HepG2 (cell line): ENCODE measurements around the gene DPM1. TPM values are rescaled to one million over a fixed set of nuclear protein-coding genes. Genes with fewer than 3 reads are reported as not detected.

Experiments used
- E2F5 ChIP-seq: sonication (generic); formaldehyde crosslinking; conservative IDR thresholded peaks from 2 replicates; pipeline ENCODE4 v1.4.0; 2020; ENCODE audit warnings: missing genetic modification reagents
- KDM3A ChIP-seq: IDR thresholded peaks from 2 replicates; pipeline ENCODE4 v1.6.1; 2018; ENCODE audit warnings: low read depth, missing compliant biosample characterization
- MYC ChIP-seq: sonication (generic); formaldehyde crosslinking; IDR thresholded peaks from 2 replicates; pipeline ENCODE4 v1.9.0; 2021; ENCODE audit warnings: missing genetic modification reagents, borderline replicate concordance
- RAD21 ChIP-seq: fragments of 450-650 bp; formaldehyde crosslinking; IDR thresholded peaks from 2 replicates; pipeline ENCODE4 v1.5.0; 2020; ENCODE audit warnings: mild to moderate bottlenecking
- SP1 ChIP-seq, 2 experiments: fragments of 450-650 bp in 1 of 2; sonication (generic) in 1 of 2; formaldehyde crosslinking in 1 of 2; IDR thresholded peaks; 2 replicates each; pipeline versions ENCODE4 v1.4.0 to v1.6.1; 2016 to 2020; ENCODE audit warnings: missing genetic modification reagents in 1 of 2
- TRAFD1 ChIP-seq: sonication (generic); formaldehyde crosslinking; IDR thresholded peaks from 2 replicates; pipeline ENCODE4 v1.5.1; 2020; ENCODE audit warnings: missing genetic modification reagents, mild to moderate bottlenecking, borderline replicate concordance
- ZBTB43 ChIP-seq: sonication (generic); formaldehyde crosslinking; conservative IDR thresholded peaks from 2 replicates; pipeline ENCODE4 v1.4.0; 2020; ENCODE audit warnings: missing genetic modification reagents
- ZNF557 ChIP-seq: sonication (generic); formaldehyde crosslinking; IDR thresholded peaks from 2 replicates; pipeline ENCODE4 v1.4.0; 2020; ENCODE audit warnings: missing genetic modification reagents
- ZNF609 ChIP-seq: sonication (generic); formaldehyde crosslinking; IDR thresholded peaks from 2 replicates; pipeline ENCODE4 v1.4.0; 2020; ENCODE audit warnings: mild to moderate bottlenecking, missing genetic modification reagents, borderline replicate concordance
- ZNF615 ChIP-seq: sonication (generic); formaldehyde crosslinking; IDR thresholded peaks from 2 replicates; pipeline ENCODE4 v1.5.0; 2020; ENCODE audit warnings: mild to moderate bottlenecking, missing genetic modification reagents, borderline replicate concordance
- ZNF83 ChIP-seq: sonication (generic); formaldehyde crosslinking; IDR thresholded peaks from 2 replicates; pipeline ENCODE4 v1.4.0; 2020; ENCODE audit warnings: missing genetic modification reagents, mild to moderate bottlenecking, borderline replicate concordance
- polyA plus RNA-seq, 8 experiments: library from polyadenylated mRNA; depleted of rRNA in 3 of 8; stranded (reverse) in 7 of 8; unstranded in 1 of 8; fragments of >200 nt; fragmentation: Illumina TruSeq in 4 of 8; extraction: Trizol in 4 of 8; gene quantifications; 2 replicates each; pipeline versions ENCODE4 v1.2.1 to v1.2.3, GENCODE V29; 2011 to 2016; ENCODE audit warnings: low read depth in 4 of 8, missing spikeins in 1 of 8, mixed read lengths in 1 of 8; ENCODE audit not compliant: insufficient read depth in 1 of 8
- total RNA-seq, 5 experiments: library from RNA; depleted of rRNA; stranded (reverse); fragments of >200 nt; fragmentation: Illumina TruSeq; extraction: Trizol; gene quantifications; 2 replicates each; pipeline ENCODE4 v1.2.3, GENCODE V29; 2016; ENCODE audit warnings: low read depth in 1 of 5

DPM1 gene
- total and polyA plus RNA-seq, 2 of the 13 experiments (the other 11 are each of a cell fraction or from before 2014, with no cell fraction given) = 83.2 to 161 TPM

- no peak for TF ChIP-seq SP1 (IDR thresholded peaks at IDR 0.05)
- peak; percentile 47 for TF ChIP-seq SP1 (CRISPR knock-in tag; IDR thresholded peaks at IDR 0.05)
- no peak for TF ChIP-seq ZBTB43 (CRISPR knock-in tag)
- peak; percentile 90 for TF ChIP-seq E2F5 (CRISPR knock-in tag)
- TF ChIP-seq ZNF83 (CRISPR knock-in tag) = peak; percentile 92; the same call in 1 of the 2 replicates
- TF ChIP-seq ZNF609 = 0 out of 2 replicates have a peak, but pooled peaks have one; percentile 11
- TF ChIP-seq RAD21 (CRISPR knock-in tag) = no peak
- 0 out of 2 replicates have a peak, but pooled peaks have one; percentile 63 for TF ChIP-seq KDM3A
- no peak for TF ChIP-seq ZNF615 (CRISPR knock-in tag)
- TF ChIP-seq MYC (CRISPR knock-in tag) = no peak; the same call in none of the 2 replicates
- TF ChIP-seq ZNF557 (CRISPR knock-in tag) = no peak
- peak; percentile 83; the same call in 1 of the 2 replicates for TF ChIP-seq TRAFD1
Observed at GRCh38 chr20:50957798-50958614, at the start of gene DPM1 (continued).
